ENCODE results near the gene SMOC2. TPM values are rescaled to one million over a fixed set of nuclear protein-coding genes. Genes with fewer than 3 reads are reported as not detected.

Gene SMOC2
- polyA plus RNA-seq, 1 donor from 2014 or later: 0.50 TPM

GRCh38 chr6:168585441-168585840 lies 144.5 kb downstream of the SMOC2 start:
- H3K9ac ChIP-seq (ENCODE audit: low read length): no peak overlapping the region
- no peak overlapping the region for H3K27ac ChIP-seq (ENCODE audit: low read length)
- no peaks in the 10 kb centered on the region for H3K36me3 ChIP-seq (ENCODE audit: insufficient read depth, low read length)
- H3K4me3 ChIP-seq (ENCODE audit: low read length): no peak overlapping the region
- H3K9me2 ChIP-seq (ENCODE audit: insufficient read depth, low read length): no peaks in the 10 kb centered on the region
- no peaks in the 10 kb centered on the region for H3K27me3 ChIP-seq (ENCODE audit: insufficient read depth, low read depth, low read length)
- no peak overlapping the region for H2AFZ ChIP-seq (ENCODE audit: low read depth, low read length)
- H3F3A ChIP-seq (ENCODE audit: insufficient read depth, low read length, poor library complexity, severe bottlenecking): no peaks in the 10 kb centered on the region
- no peaks in the 10 kb centered on the region for H3K79me2 ChIP-seq (replicated peaks; ENCODE audit: insufficient read depth, low read length)
- no peaks in the 10 kb centered on the region for H4K20me1 ChIP-seq (ENCODE audit: insufficient read depth)
- H3K9me3 ChIP-seq (ENCODE audit: low read length): no peaks in the 10 kb centered on the region
- H3K4me2 ChIP-seq (ENCODE audit: low read length): no peak overlapping the region
- no peak for TF ChIP-seq EP300 (conservative IDR thresholded peaks at IDR 0.05; ENCODE audit: poor library complexity, severe bottlenecking)
- TF ChIP-seq RAD21 (conservative IDR thresholded peaks at IDR 0.05): no peak
- TF ChIP-seq MXI1 (conservative IDR thresholded peaks at IDR 0.05; ENCODE audit: poor library complexity, severe bottlenecking): no peak
- no peak for TF ChIP-seq SMC3 (conservative IDR thresholded peaks at IDR 0.05; ENCODE audit: poor library complexity)
- TF ChIP-seq TAF1 (IDR thresholded peaks at IDR 0.05; ENCODE audit: low read depth): no peak
- no peak for TF ChIP-seq CTCF (IDR thresholded peaks at IDR 0.05; ENCODE audit: poor library complexity, severe bottlenecking)
- no peak for TF ChIP-seq REST (IDR thresholded peaks at IDR 0.05; ENCODE audit: borderline replicate concordance)
- TF ChIP-seq POLR2AphosphoS5 (IDR thresholded peaks at IDR 0.05): no peak
- TF ChIP-seq EZH2 (IDR thresholded peaks at IDR 0.05; ENCODE audit: borderline replicate concordance, insufficient read depth, low read length, poor library complexity, severe bottlenecking): no peak

- Histone ChIP-seq H3K27me3 (ENCODE audit: insufficient read depth, low read depth, low read length) (no peaks in the 10 kb centered on the region), H3K4me3 (ENCODE audit: low read length) (no peak overlapping the region), H3K27ac (ENCODE audit: low read length) (no peak overlapping the region), H3K4me2 (ENCODE audit: low read length) (no peak overlapping the region), H3K79me2 (replicated peaks; ENCODE audit: insufficient read depth, low read length) (no peaks in the 10 kb centered on the region), H3F3A (ENCODE audit: insufficient read depth, low read length, poor library complexity, severe bottlenecking) (no peaks in the 10 kb centered on the region), H3K9ac (ENCODE audit: low read length) (no peak overlapping the region), H3K9me3 (ENCODE audit: low read length) (no peaks in the 10 kb centered on the region), H2AFZ (ENCODE audit: low read depth, low read length) (no peak overlapping the region), H3K9me2 (ENCODE audit: insufficient read depth, low read length) (no peaks in the 10 kb centered on the region), H3K36me3 (ENCODE audit: insufficient read depth, low read length) (no peaks in the 10 kb centered on the region), H4K20me1 (ENCODE audit: insufficient read depth) (no peaks in the 10 kb centered on the region)
- no peak for TF ChIP-seq POLR2AphosphoS5 (IDR thresholded peaks at IDR 0.05)
- no peak for TF ChIP-seq RAD21 (conservative IDR thresholded peaks at IDR 0.05)
- TF ChIP-seq CTCF (IDR thresholded peaks at IDR 0.05; ENCODE audit: poor library complexity, severe bottlenecking): no peak
- TF ChIP-seq EP300 (conservative IDR thresholded peaks at IDR 0.05; ENCODE audit: poor library complexity, severe bottlenecking): no peak
- TF ChIP-seq REST (IDR thresholded peaks at IDR 0.05; ENCODE audit: borderline replicate concordance): no peak
- no peak for TF ChIP-seq MXI1 (conservative IDR thresholded peaks at IDR 0.05; ENCODE audit: poor library complexity, severe bottlenecking)
- no peak for TF ChIP-seq EZH2 (IDR thresholded peaks at IDR 0.05; ENCODE audit: borderline replicate concordance, insufficient read depth, low read length, poor library complexity, severe bottlenecking)
- TF ChIP-seq SMC3 (conservative IDR thresholded peaks at IDR 0.05; ENCODE audit: poor library complexity): no peak
- TF ChIP-seq TAF1 (IDR thresholded peaks at IDR 0.05; ENCODE audit: low read depth): no peak
Measured at GRCh38 chr6:168589275-168589674, 148.3 kb downstream of the SMOC2 start.
